ENCODE results near the gene NPAS2.
A peak's percentile ranks its signal among the peaks of the same experiment; 100 is the strongest.

NPAS2 gene

GRCh38 chr2:100995309-100996075, 175.6 kb downstream of the NPAS2 start:
- DNase-seq: no peak

DNA sequence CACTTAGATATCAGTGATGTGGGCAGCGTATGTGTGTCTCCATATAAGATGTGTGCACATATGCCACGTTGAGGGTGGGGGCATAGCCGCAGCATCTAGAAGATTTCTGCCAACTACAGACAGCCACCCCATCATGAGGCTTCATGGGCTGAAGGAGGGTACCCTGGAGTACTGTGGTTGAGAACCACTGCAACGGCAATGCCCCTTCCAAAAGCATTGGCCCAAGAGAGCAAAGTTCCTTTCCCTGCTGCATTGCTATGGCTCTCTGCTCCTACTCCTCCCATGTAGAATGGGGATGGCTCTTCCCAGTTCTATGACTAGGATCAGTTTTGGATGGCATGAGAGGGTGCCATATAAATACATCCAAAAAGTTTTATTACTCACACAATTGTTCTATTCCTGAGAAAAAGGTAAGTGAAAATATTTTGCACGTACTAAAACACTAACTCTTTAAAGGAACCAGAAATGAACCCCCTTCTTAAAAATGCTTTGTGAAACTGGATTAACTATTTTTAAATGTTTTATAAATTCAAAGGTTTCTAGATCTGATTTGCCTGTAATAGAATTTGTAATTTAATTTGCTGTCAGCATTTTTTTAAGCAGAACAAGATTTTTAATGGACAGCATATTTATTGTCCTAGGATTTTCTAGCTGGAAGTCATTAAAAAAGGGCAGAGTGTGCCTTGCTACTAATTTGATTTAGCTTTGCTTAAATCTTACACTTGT, 177.7 kb downstream of the NPAS2 start:
- no peak for DNase-seq

- no peak for DNase-seq
These were observed 178.3 kb downstream of the NPAS2 start for GRCh38 chr2:100998235-100998573.

GRCh38 chr2:100999995-101000394, 180.1 kb downstream of the NPAS2 start:
- DNase-seq: no peak

GRCh38 chr2:101001691-101002561, 182.0 kb downstream of the NPAS2 start, which contains the start of gene RPL31:
RPL31 (plus strand) TSS chr2:101002289; CDS start chr2:101002702, 413 bp downstream.
- DNase-seq: peak; percentile 94 to 96

DNA sequence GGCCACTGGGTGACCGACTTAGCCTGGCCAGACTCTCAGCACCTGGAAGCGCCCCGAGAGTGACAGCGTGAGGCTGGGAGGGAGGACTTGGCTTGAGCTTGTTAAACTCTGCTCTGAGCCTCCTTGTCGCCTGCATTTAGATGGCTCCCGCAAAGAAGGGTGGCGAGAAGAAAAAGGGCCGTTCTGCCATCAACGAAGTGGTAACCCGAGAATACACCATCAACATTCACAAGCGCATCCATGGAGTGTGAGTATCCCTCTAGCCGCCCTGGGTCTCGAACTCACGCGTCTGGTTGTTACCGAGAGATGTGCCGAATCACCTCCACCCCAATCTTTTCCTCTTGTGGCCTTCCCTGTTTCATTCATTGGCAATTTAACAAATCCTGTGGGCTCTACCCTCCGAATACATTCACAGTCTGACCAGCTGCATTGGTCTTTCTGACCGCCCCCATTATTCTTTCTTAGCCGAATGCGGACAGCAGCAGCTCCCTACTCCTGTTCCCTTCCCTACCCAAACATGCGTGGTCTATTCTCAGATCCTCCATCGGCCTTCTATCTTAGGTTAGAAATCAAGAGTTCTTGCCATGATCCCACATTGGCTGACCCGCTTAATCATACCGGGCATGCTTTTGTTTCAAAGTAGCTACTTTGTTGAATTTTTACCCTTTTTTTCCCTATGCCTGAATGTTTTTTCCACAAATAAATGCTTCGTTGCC, 182.8 kb downstream of the NPAS2 start:
- DNase-seq: peak in 1 of 2 donors; percentile 29

DNA sequence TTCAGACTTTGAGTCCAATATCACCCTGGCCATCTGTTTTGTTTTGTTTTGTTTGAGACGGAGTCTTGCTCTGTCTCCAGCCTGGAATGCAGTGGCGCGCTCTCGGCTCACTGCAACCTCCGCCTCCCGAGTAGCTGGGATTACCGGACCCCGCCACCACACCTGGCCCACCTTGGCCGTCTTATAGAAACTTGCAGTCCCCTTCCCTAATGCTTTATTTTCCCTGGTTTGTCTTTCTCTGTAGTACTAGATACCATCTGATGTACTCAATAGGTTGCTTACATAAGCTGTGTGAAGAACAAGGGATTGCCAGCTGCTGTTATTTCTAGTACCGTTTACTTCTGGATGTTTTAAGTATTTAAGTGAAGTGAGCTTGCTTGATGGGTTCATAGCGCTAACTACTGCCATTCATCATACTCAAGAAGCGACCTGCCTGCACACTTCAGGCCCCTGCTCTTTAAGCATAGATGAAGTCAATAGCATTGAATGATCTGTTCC, 183.4 kb downstream of the NPAS2 start:
- DNase-seq: no peak

DNA sequence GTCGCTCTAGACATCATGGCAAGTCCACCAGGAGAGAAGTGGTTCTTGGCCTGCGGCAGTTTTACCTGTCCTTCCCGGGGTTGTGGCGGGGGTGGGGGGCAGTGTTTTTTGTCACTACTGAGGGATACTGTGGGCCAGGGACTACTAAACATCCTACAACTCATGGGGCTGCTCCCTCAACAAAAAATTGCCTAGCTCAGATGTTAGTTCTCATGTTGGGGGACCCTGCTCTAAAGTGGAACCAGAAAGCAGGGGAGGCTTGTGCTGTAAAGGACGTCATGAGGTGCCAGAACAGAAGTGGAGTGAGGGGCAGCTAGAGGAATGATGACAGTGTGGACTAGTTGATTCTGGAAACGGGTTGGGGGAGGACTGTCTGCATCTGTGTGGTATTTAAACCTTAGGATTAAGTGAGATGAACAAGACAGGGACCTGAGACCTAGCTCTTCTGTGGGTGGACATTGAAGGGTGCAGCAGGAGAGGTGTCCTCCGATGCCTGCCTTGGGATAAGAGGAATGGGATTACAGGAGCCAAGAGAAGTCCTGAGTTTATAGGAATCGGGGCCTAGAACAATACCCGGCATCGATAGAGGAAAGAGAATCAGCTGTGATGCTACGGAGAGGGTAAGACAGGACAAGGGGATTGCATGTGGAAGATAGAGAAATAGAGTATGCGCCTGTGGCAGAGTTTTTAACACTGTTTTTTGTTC, 184.8 kb downstream of the NPAS2 start:
- no peak for DNase-seq

- no peak for DNase-seq
These were observed 186.3 kb downstream of the NPAS2 start for GRCh38 chr2:101006065-101006715.

DNA sequence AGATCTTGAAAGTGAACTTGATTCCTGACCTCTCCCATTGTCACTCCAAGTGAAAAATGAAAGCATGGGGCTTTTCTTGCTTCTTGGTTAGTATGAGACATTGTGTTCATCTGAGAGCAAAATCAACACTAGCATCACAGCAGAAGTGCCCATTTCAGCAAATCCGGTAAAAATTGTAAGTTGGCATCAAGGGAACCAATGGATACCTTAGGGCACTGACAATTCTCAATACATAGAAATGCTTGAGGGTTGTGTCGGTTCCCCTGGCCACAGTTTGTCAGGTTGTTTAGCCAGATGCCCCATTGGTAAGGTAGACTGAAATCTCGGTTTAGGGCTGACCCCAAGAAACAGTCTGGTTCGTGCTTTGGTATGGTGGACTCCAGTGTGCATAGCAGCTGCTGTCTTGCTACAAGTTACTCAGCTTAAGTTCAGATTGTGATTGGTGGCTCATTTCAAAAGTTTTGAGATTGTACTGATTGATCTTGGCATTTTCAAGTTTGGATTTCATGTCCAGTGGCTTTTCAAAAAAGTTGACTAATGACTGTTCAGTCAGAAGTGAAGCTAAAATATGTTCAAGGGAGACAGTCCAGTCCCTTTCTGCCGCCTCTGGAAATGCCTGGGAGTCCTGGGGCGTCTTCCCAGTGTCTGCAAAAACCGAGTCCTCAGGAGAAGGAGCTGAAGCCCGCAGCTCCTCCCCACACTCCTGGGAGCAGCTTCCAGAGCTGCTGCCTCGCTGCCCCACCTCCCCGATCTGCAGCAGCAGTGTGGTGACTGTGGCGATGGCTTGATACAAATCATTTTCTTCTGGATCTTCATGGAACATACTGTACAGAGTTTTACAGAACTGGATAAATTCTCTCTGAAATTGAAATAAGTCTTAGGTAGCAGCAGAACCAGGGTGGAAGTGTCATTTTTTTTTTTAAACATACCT, 187.7 kb downstream of the NPAS2 start:
- DNase-seq: no peak

DNA sequence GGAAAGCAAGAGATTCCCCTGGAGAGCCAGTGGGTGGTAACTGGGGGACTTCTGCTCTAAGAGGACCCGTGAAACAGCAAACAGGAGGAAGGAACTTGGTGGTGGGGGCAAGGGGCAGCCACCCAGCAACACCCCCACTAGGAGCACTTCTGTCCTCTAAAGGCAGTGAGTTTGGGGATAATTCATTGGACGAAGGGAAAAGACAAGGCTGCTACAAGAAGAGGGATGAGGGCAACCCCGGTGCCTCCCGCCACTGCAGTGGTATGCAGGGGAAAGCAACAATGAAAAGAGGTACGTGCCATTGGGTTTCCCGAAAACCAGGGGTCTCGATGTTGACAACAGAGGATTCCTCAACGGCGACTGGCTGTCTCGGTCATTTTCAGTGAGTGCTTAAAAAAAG, 191.2 kb downstream of the NPAS2 start:
- no peak for DNase-seq

DNA sequence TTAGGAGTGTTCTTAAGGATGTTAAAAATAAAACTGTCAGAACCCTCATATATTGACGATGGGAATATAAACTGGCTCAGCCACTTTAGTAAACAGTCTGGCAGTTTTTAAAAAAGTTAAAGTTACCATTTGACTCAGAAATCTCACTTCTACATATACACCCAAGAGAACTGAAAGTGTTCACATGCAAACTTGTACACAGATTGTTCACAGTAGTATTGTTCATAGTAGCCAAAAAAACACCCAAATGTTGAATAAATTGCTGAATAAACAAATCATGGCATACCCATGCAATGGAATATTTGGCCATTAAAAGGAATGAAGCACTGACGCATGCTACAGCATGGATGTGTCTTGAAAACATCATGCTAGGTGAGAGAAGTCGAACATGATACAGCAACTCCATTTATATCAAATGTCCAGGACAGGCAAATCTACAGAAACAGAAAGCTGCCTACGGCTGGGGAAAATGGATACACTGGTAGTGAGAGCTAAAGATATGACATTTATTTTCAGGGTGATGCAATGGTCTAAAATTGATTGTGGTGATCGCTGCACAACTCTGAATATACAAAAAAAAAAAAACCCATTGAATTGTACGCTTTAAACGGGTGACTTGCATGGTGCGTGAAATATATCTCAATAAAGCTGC, 192.2 kb downstream of the NPAS2 start:
- no peak for DNase-seq

GRCh38 chr2:101012706-101013181, 192.8 kb downstream of the NPAS2 start:
- DNase-seq: peak; percentile 50 to 75

DNA sequence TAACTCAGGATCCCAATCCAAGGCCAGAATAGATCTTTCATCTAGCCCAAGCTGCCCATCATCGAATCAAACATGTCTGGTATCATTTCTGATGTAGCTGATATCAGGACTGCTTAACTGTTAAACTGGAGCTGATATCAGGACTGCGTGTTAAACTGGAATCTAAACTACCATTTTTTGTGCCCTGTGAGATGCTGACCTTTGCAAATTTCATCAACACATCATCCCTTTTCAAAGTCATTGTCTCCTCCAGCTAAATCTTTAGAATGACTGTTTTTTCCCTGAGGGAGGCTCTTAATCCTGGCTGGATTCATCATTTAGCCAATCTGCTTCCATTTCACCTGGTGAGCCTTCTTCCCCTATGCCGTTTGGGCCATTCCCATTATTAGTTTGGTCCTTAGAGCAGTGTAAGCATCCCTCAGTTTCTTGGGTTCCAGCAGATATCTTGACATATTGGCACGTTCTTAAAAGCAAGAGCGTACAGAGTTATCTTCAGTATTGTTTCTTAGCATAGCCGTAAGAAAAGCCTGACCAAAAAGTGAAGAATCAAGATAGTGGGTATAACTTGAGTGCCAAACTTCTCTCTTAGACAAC, 194.4 kb downstream of the NPAS2 start:
- DNase-seq: no peak

DNA sequence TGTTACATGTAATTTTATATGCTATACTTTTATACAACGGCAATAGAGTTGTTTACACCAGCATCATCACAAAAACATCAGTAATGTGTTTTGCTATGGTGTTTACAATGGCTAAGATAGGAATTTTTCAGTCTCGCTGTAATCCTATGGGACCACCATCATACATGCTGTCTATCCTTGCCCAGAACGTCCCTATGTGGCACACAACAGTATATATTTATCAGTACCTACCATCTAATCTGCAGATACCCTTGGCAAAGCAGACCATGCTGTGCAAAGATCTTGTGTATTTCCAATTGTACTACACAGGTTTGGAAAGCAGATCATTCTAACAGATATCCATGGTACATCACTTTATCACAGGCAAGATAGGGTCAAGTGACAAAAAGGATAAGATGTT, 197.4 kb downstream of the NPAS2 start:
- DNase-seq: no peak

DNA sequence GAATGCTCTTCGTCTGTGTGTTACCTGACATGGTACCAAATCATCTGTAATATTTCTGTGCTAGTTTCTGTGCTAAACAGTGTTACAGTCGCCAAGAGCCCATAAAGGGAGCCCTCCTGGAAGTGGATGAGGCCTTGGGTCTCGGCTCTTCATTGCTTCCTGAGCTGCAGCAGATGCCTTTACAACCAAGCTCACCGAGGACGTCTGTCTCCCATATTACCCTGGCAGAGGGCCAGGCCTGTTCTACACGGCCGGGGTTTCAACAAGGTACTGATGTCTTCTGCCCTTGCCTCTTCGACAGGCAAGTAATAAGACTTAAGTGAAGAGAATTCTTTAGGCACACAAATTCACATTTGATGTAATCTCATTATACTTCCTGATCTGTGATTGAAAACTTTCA, 199.0 kb downstream of the NPAS2 start:
- DNase-seq: no peak

GRCh38 chr2:101022221-101022620, 202.3 kb downstream of the NPAS2 start:
- no peak for DNase-seq

DNA sequence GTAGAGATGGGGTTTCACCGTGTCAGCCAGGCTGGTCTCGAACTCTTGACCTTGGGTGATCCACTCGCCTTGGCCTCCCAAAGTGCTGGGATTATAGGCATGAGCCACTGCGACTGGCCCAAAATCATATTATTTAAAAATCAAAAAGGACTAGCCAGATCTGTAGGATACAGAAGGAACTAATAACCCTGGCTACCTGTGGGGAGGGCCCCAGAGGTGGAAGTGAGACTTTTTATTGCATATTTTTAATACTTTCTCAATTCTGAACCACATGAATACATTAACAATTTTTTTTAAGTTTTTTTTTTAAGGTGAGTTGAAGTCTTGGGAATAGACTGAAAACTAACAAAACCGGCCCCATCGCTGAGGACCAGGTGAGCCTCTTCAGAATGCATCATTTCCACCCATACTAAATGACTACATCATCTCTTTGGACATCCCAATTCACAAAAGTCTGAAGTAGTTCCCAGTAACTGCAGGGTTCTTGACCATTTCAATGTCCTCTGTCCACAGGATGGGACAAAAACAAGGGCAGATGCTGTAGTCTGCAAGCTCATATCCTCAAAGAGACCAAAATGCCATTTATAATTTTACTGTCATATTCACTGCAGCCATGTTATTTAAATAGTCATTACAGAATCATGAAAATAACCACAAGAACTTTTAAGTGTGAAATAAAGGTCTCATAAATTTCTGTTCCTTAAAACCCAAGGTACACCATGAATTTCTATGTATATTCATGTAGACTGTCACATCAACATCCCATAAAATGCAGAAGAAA, 203.6 kb downstream of the NPAS2 start:
- no peak for DNase-seq
